Stimulated activated CD8-positive, alpha-beta memory T cell treated with anti-CD3 and anti-CD28 coated beads, Interleukin-4, amount 100 ng/mL, for 1 hour (primary cell): ENCODE measurements around the gene ISM1.
"Not testable (repeated sequence)": the region's sequence is repeated elsewhere in the genome, so short reads cannot be mapped to it uniquely, and the experiment has no call there.

Source experiments
- DNase-seq, 2 donors: peaks; one replicate each; pipeline ENCODE4 v3.0.0-alpha.2; 2020; ENCODE audit warnings: low read depth in 2 of 2, low spot score in 1 of 2

The ISM1 gene

DNA sequence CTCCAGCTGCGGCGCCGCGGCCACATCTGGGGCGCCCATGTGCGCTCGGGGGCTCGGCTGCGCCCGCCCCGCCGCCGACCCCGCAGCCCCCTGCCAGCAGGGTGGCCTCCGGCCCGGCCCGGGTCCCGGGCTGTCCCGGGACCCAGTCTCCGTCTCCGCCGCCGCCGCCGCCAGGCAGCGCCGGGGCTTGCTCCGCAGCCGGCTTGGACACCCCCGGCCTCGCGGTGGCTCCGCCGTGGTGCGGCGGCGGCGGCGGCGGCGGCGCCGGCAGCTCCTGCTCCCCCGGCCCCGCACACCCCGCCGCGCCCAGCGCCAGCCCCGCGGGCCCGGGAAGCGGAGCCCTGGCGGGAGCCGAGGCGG, 219 bp downstream of the ISM1 start:
- no peak for DNase-seq

DNA sequence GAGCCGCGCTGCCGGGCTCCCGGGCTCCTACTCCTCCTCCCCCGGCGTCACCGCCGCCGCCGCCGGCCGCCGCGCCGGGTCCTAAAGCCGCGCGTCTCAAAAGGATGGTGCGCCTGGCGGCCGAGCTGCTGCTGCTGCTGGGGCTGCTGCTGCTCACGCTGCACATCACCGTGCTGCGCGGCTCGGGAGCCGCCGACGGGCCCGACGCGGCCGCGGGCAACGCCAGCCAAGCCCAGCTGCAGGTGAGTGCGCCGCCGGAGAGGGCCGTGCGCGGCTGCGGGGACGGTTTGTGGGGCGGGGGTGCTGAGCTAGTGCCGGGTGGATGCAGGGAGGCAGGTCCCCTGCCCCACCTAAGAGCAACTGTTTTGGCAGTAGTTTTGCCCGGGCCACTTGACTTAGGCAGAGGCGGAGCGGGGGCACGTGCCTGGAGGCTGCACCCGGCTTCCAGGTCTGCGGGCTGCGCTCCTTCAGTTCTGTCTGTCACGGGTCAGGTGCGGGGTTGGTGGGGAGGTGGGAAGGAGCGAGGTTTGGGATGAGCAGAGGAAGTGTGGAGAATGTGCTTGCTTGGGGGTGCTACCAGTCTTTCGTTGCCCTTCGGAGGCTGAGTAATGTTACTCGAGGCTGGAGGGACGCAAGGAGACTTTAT, 722 bp downstream of the ISM1 start:
- DNase-seq, result peak in 1 of 2 donors; percentile 34

DNA sequence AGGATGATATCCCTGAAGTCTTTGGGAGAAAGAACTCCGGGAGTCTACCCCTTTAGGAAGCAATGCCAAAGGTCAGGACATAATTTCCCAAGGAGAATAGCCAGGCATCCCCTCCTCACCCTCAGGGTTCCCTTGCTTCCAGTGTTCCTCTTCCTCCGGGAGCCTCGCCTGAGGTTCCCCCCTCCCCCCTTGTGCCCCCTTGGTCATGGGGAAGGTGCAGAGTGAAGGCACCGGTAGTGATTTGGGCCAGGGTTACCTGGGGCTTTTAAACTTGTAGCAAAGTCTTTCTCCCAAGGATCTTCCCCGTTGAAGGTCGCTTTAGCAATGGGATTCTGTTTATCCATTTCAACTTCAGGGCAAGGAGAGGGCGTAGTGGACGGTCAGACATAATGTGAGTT, 1.2 kb downstream of the ISM1 start:
- DNase-seq, result no peak

DNA sequence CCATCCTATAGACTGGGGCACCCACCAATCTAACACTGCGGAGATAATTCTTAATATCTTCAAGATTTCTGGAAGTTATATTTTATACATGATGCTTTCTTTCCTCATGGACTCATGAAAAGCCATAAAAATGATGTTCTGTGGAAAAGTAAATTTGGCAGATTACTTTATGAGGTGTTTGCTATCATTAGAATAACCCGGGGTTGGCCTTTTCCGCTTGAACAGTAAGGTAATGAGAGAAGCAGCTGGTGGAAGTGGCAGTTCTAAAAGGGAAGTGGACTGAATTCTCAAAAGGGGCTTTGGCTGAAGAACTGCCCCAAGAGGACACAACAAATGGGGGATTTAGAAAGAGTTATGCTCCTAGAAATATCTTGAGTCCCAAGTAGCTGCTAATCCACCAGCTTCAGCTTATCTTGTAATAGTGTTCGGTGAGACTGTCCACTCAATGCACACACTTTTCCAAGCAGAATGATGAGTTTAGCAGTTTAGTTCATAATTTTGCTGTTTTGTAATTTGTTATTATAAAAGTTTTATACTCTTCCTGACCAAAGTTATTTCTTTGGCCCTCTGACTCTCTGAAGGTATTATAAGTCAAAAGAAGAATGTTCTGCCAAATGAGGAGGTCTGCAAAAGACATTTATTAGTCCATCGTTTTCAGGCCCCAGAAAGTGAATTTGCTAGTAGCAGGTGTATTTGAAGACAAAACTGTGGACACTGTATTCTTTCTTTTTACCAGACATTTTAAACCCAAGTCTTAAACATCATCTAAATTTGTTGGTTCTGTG, 2.9 kb downstream of the ISM1 start:
- DNase-seq, result no peak

DNA sequence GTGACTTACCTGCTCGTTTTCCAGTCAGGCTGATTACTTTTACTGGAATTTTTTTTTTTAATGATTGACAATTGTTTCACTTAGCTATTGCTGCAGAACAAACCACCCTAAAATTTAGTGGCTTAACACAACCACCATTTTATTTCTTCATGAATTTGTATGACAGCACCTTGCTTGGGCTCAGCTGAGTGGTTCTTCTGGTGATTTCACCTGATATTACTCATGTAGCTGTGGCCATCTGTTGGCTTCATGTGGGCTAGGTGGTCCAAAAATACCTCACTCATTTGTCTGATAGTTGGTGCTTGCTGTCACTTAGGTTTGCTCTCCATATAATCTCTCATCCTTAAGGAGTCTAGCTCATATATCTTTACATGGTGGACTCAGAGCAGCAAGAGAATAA, 5.3 kb downstream of the ISM1 start:
- DNase-seq, result no peak

DNA sequence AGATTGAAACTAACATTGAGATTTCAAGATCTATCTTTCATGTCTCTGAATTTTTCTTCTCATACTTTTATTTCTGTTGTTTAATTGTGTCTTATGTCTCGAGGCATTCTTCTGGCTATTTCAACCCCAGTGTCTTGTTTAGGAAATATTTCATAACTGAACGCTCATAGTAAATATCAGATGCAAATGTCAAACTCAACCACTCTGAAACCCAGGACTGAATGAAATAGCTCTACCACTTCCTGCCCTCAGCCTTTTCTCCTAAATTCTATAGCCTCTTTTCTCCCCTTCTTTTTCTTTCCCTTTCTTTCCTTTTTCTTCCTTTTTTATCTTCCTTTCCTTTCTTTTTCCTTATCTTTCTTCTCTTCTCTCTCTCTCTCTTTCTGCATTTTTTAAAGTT, 7.7 kb downstream of the ISM1 start:
- no peak for DNase-seq

DNA sequence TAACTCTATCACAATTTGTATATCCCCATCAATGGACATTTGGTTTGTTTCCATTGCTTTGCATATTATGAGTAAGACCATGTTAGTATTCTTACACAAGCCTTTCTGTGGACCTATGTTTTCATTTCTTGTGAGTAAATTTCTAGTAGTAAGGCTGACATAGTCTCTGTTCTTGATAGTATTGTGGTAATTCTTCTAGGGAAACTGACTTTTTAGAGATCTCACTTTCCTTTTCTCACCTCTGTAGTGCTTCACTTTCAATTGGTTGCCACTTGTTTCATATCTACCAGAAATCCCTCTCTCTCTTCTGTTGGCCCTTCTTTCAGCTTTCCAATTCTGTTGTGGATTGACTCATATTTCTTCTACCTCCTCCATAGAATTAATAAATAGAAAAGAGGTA, 8.5 kb downstream of the ISM1 start:
- DNase-seq, result no peak

DNA sequence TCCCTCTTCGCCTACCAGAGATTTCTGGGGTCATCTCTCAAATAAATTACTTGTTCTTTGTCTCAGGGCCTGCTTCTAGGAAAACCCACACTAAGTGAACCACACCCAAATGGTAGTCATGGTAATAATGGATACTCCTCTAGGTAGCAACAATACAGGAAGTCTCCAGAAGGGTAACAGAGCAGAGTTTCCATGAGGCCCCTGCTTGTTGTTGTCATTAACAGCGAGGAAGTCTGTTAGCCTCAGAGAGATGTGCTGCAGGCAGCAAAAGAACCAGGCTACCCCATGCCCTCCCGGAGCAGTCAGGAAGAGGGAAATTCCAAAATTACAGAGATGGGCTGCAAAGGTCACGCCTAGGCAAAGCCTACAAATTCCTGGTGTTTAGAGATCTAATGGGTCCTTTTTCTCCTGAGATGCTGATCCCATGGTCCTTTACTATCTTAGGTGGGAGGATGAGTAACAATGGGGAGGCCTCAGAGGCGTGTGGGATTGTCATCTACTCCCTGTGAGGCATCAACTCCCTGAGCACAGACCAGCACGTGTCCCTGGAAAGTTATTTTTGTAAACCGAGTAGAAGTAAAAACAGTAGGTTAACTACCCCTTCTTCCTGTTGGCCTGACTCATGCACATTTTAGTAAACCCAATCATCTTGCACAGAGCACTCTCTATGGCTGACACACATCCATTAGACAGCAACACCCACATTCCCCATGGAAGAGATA, 10.1 kb downstream of the ISM1 start:
- peak in 1 of 2 donors; percentile 21 for DNase-seq

DNA sequence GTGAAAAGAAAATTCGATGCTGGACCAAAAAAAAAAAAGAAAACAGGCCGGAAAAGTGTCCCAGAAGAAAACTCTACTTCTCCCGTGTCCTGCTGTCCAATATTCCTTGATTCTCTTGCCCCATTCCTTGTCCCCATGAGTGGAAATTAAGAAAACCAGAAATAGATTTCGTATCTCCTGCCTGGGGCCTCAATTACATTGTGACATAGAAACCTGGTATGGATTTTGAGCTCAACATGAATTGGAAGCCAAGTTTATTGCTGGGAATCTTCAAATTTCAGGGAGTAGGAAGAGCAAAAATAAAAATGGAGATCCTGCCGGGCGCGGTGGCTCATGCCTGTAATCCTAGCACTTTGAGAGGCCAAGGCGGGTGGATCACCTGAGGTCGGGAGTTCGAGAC, 11.9 kb downstream of the ISM1 start:
- DNase-seq, result no peak

DNA sequence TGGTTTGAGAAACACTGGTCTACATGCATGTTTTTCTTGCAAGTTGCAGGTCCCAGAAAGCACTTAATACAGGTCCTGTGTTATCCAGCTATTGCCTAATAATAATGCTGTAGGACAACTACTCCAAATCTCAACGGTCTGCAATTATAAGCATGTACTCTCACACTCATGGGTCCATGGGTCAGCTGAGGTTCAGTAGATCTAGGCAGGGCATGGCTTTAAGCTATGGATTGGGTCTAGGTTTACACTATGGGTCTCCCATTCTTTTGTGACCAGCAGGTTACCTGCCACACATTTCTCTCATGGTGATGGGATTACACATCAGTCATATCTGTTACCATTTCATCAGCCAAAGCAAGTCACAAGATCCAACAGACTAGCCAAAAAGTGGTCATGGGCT, 13.9 kb downstream of the ISM1 start:
- DNase-seq, result no peak

DNA sequence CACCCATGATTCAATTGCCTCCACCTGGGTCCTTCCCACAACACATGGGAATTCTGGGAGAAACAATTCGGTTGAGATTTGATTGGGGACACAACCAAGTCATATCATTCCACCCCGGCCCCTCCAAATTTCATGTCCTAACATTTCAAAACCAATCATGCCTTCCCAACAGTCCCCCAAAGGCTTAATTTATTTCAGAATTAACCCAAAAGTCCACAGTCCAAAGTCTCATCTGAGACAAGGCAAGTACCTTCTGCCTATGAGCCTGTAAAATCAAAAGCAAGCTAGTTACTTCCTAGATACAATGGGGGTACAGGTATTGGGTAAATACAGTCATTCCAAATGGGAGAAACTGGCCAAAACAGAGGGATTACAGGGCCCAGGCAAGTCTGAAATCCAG, 15.3 kb downstream of the ISM1 start:
- DNase-seq, result not testable (repeated sequence)

DNA sequence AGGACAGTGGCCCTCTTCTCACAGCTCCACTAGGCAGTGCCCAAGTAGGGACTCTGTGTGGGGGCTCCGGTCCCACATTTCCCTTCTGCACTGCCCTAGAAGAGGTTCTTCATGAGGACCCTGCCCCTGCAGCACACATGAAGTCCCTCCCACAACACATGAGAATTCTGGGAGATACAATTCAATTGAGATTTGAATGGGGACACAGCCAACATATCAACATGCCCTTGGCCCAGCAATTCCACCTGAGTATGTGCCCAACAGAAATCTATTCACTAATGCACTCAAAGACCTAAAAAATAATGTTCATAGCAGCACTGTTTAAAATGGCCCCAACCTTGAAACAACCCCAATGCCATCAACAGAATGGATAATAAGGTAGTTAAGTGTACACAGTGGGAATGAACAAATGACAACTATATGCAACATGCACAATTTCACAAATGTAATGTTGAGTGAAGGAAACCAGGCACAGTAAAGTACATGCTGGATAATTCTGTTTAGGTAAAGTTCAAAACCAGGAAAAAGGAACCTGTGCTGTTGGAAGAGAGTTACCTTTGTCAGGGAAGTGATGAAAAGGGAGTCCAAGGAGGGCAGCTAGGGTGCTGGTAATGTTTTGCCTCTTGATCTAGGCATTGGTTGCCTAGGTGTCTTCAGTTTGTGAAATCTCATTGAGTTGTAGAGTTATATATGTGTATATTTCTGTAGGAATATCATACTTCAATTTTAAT, 16.1 kb downstream of the ISM1 start:
- no peak for DNase-seq

DNA sequence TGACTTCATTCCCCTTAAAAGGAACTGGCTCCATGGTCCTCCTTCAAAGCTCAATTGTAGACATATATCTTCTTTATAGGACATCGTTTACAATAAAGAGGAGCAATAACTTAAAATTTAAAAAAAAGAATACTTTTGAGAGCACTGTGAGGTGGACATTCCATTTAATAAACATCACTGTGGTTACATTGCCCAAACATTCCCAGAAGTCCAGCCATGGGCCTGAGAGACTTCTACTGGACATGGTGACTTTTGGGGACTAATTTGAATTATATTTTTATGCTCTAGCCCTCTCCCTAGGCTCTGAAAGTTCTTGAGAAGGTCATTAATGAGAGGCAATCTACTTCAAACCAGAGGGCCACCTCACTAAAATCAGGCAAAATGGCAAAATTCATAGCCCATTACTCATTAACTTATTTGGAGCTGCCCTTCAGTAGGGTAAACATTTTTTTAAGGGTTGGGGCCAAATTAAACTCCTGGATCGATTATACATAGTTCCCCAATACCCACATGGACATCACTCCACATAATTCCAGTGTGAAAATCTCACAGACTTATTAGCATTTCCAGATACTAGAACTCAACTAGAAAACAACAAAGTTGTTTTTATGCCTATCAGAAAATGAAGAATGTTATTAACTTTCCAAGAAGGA, 17.1 kb downstream of the ISM1 start:
- no peak for DNase-seq

DNA sequence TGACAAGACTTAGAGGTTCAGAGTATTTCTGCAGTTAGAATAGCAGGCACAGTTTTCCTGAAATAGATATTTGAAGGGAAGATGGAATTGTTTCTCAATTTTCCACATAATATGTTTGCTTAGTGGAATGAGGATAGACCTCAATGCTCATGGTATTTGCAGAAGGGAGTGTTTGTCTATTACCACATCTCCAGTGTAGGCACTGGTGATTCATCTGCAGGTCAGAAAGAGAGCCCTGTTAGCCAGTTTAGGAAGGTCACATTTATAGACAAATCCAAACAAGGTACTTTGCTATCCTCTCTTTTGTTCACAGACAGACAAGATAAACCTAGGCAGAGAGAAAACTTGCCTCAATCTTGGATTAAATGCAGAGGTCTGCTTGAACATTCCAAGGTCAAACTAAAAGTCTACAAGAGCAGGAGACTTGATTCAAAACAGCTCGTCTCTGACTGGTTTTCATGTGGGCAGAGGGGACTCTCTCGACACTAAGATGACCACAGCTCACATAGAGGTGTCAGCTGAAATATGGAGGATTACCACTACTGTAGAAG, 22.8 kb downstream of the ISM1 start:
- no peak for DNase-seq

DNA sequence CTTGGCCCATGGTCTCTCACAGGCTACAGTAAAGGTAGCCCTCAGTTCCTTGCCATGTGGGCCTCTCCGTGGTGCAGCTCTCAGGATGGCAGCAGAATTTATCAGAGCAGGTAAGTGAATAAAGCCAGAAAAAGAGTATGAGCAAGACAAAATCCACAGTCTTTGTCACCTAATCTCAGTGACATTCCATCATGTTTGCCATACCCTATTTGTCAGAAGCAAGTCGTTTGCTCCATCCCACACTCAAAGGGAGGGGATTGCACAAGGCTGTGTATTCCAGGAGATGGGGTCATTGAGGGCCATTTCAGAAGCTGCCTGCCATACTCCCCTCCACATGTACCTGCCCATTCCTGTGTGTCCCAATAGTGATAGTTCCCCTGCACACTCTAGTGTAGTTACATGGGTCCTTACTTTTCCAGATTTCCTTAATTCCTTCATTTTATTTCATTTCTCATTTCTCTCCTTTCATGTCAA, 24.2 kb downstream of the ISM1 start:
- no peak for DNase-seq

DNA sequence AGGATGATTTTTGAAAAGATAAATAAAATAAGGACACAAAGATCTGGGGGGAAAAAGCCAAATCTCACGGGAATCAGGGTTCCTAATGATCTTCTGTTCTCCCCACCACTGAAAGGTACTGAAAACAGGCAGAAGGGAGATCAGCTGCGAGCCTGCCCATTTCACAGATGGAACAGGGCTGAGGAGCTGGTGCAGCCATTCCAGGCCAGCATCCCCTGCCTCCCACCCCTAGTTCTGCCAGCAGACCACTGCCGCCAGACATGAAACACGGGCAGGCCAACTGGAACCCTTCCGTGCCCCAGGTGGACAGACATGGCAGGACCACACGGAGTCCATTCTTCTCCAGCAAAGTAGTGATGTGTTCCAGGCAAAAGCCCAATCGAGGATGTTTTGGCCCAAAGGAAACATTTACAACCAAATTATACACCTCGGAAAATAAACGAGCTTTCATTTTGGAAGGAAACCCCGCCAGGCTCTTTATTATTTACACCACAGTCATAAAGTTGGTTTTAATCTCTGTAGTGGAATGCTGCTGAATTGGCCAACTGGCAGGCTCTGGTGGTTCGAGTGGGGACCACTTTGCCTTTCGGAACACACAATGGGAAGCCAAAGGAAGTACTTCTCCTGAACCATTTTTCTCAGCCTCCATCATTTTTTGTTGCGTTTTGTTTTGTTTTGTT, 28.2 kb downstream of the ISM1 start:
- DNase-seq, result no peak

DNA sequence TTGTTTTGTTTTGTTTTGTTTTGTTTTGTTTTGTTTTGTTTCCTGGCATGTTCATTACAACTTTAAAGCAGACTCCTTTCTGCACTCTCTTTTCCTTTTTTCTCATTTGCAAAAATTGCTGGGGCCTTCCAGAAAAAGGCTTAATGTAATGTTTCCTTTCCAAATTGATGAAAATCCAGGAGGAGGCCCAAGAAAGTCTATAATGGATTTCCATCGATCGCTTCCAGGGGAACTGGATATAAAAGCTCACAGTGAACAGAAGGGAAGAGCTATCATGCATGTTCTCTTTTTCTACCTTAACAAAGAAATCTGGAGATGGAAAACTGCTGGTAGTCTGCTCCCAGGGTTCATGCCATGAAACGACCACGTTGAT, 28.7 kb downstream of the ISM1 start:
- no peak for DNase-seq

DNA sequence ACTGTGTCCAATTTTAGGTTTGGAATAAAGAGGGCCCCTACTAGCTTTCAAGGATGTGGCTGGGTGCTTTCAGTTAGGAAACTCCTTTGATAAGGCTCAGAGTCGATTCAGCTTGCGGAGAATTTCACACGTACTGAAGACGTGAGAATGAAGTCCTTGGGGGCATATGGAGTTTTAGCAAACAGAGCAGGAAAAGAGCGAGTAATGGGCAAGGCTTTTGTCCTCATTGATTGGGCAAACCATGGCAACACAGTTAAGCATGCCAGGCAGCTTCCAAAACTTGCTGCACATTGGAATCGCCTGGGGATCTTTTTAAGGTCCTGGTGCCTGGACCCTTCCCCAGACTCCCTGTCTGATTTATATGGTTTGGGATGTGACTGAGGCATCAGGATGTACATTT, 29.2 kb downstream of the ISM1 start:
- DNase-seq, result no peak

DNA sequence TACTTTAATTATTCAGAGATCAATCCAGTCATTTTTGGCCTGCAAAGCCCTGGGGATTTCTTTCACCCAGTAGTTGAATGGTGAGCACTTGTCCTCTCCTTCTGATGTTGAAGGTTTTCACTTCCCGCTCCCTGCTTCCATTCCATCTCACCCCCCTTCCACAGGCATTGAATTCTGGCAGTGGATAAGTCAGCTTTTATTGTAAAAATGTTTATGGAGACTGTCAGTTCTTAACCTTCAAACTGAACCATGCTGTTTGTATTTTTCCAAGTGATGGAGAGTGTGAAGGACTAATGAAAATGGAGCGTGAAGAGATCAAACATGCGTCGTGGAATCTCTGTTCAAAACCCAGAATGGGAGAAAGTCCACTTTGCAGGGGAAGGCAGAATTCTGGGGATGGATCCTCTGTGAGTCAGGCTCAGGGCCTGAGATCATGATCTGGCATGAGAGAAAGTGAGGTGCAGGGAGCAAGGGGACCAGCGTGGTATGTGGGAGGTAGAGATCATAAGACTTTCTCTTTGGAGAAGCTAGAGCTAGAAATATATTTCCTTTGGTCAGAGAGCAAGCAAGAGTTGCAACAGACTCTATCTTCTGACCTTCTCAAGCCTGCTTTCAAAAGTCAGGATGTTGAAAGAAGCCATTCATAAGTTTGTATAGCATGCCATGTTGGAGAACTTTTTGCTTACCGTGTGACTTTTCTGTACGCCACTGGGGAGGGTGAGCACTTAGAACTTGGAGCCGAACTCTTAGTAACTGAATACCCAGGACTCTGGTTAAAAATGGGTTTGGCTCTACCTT, 30.2 kb downstream of the ISM1 start:
- DNase-seq, result no peak
